GM23248 (cell line): ENCODE results near the gene ADPRHL1.

ENCODE experiments used
- EZH2 ChIP-seq: fragments of 200-600 bp; sonication (generic); IDR thresholded peaks from 2 replicates; pipeline ENCODE4 v1.6.1; 2018; ENCODE audit warnings: antibody characterized with exemption, mild to moderate bottlenecking; ENCODE audit not compliant: insufficient read depth, poor library complexity, severe bottlenecking
- EZH2phosphoT487 ChIP-seq: fragments of 200-600 bp; sonication (generic); IDR thresholded peaks from 2 replicates; pipeline ENCODE4 v1.6.1; 2018; ENCODE audit warnings: antibody characterized with exemption, moderate library complexity, mild to moderate bottlenecking, low read depth; ENCODE audit not compliant: insufficient read depth

- TF ChIP-seq EZH2phosphoT487 (no peak), EZH2 (no peak)
These were observed 38.2 kb upstream of the ADPRHL1 start for GRCh38 chr13:113491418-113491883.
